Rectal smooth muscle tissue (tissue), 1 donor: ENCODE results near the gene AIF1.
"Not testable (repeated sequence)": the region's sequence is repeated elsewhere in the genome, so short reads cannot be mapped to it uniquely, and the experiment has no call there.

Experiments
- H3K27ac ChIP-seq: one replicate; pipeline ENCODE4 v1.7.0; 2013; ENCODE audit warnings: low read depth, low read length, inconsistent platforms
- H3K27me3 ChIP-seq: one replicate; pipeline ENCODE4 v1.7.0; 2013; ENCODE audit warnings: low read length; ENCODE audit not compliant: control insufficient read depth, insufficient read depth
- H3K36me3 ChIP-seq: one replicate; pipeline ENCODE4 v1.7.0; 2013; ENCODE audit warnings: low read length; ENCODE audit not compliant: control insufficient read depth, insufficient read depth
- H3K4me1 ChIP-seq: one replicate; pipeline ENCODE4 v1.7.0; 2013; ENCODE audit warnings: low read length; ENCODE audit not compliant: control insufficient read depth, insufficient read depth
- H3K4me3 ChIP-seq: one replicate; pipeline ENCODE4 v1.7.0; 2013; ENCODE audit warnings: low read length
- H3K9ac ChIP-seq: one replicate; pipeline ENCODE4 v1.7.0; 2013; ENCODE audit warnings: low read length

The AIF1 gene

GRCh38 chr6:31586599-31587281, 28.3 kb upstream of the AIF1 start:
- Histone ChIP-seq H3K27me3 (peaks cover 5% of the 10 kb centered on the region), H3K27ac (no peak overlapping the region), H3K36me3 (no peaks in the 10 kb centered on the region), H3K4me1 (no peaks in the 10 kb centered on the region), H3K9ac (no peak overlapping the region), H3K4me3 (no peak overlapping the region)

- Histone ChIP-seq H3K36me3 (no peaks in the 10 kb centered on the region), H3K4me1 (no peaks in the 10 kb centered on the region), H3K9ac (peak overlapping the region; percentile 29), H3K4me3 (no peak overlapping the region), H3K27ac (no peak overlapping the region), H3K27me3 (peaks cover 5% of the 10 kb centered on the region)
Observed at GRCh38 chr6:31587791-31588777, 26.9 kb upstream of the AIF1 start.

- Histone ChIP-seq H3K4me3 (no peak overlapping the region), H3K27me3 (peaks cover 5% of the 10 kb centered on the region), H3K4me1 (no peaks in the 10 kb centered on the region), H3K36me3 (no peaks in the 10 kb centered on the region), H3K9ac (no peak overlapping the region), H3K27ac (no peak overlapping the region)
Observed at GRCh38 chr6:31588871-31589650, 26.0 kb upstream of the AIF1 start.

- not testable (repeated sequence) for H3K27ac ChIP-seq, H3K27me3 ChIP-seq, H3K4me1 ChIP-seq, H3K9ac ChIP-seq, H3K4me3 ChIP-seq, H3K36me3 ChIP-seq
Observed at GRCh38 chr6:31590691-31591090, 24.3 kb upstream of the AIF1 start.

GRCh38 chr6:31592396-31592771, 22.6 kb upstream of the AIF1 start:
- Histone ChIP-seq H3K4me1 (no peaks in the 10 kb centered on the region), H3K36me3 (no peaks in the 10 kb centered on the region), H3K27me3 (peaks cover 5% of the 10 kb centered on the region), H3K9ac (no peak overlapping the region), H3K4me3 (no peak overlapping the region), H3K27ac (no peak overlapping the region)

GRCh38 chr6:31597006-31597405, 18.0 kb upstream of the AIF1 start:
- no peak overlapping the region for H3K27ac ChIP-seq
- H3K36me3 ChIP-seq = no peaks in the 10 kb centered on the region
- H3K4me1 ChIP-seq = no peaks in the 10 kb centered on the region
- no peak overlapping the region for H3K9ac ChIP-seq
- H3K4me3 ChIP-seq = no peak overlapping the region
- no peaks in the 10 kb centered on the region for H3K27me3 ChIP-seq

- no peaks in the 10 kb centered on the region for H3K36me3 ChIP-seq
- H3K9ac ChIP-seq = no peak overlapping the region
- H3K27ac ChIP-seq = no peak overlapping the region
- no peaks in the 10 kb centered on the region for H3K4me1 ChIP-seq
- no peak overlapping the region for H3K4me3 ChIP-seq
- no peaks in the 10 kb centered on the region for H3K27me3 ChIP-seq
Observed at GRCh38 chr6:31607317-31607716, 7.7 kb upstream of the AIF1 start.

- H3K27me3 ChIP-seq = no peaks in the 10 kb centered on the region
- H3K4me3 ChIP-seq = no peak overlapping the region
- H3K9ac ChIP-seq = no peak overlapping the region
- H3K36me3 ChIP-seq = no peaks in the 10 kb centered on the region
- H3K4me1 ChIP-seq = no peaks in the 10 kb centered on the region
- H3K27ac ChIP-seq = no peak overlapping the region
Observed at GRCh38 chr6:31609519-31610406, 5.3 kb upstream of the AIF1 start.

GRCh38 chr6:31610968-31611367, 4.1 kb upstream of the AIF1 start:
- Histone ChIP-seq H3K36me3 (no peaks in the 10 kb centered on the region), H3K4me1 (no peaks in the 10 kb centered on the region), H3K27ac (no peak overlapping the region), H3K27me3 (no peaks in the 10 kb centered on the region), H3K9ac (no peak overlapping the region), H3K4me3 (no peak overlapping the region)

GRCh38 chr6:31614075-31614619, 887 bp upstream of the AIF1 start:
- Histone ChIP-seq H3K27ac (no peak overlapping the region), H3K4me3 (no peak overlapping the region), H3K9ac (no peak overlapping the region), H3K4me1 (no peaks in the 10 kb centered on the region), H3K36me3 (no peaks in the 10 kb centered on the region), H3K27me3 (no peaks in the 10 kb centered on the region)

GRCh38 chr6:31615748-31616147, 714 bp downstream of the AIF1 start:
- H3K27me3 ChIP-seq = no peaks in the 10 kb centered on the region
- H3K36me3 ChIP-seq = no peaks in the 10 kb centered on the region
- H3K9ac ChIP-seq = no peak overlapping the region
- peak overlapping the region; percentile 27 for H3K4me3 ChIP-seq
- H3K4me1 ChIP-seq = no peaks in the 10 kb centered on the region
- no peak overlapping the region for H3K27ac ChIP-seq
